GM18867 (cell line): ENCODE measurements around the gene ABLIM2.

Experiments used
- ATAC-seq: cut with Tn5 transposase; IDR thresholded peaks from one replicate; pipeline ENCODE4 v1.9.1; 2021; ENCODE audit warnings: mild to moderate bottlenecking, moderate library complexity; ENCODE audit not compliant: unreplicated experiment

ABLIM2 gene

GRCh38 chr4:8194306-8195242, 36.0 kb upstream of the ABLIM2 start:
- no peak for ATAC-seq

GRCh38 chr4:8192748-8193738, 34.4 kb upstream of the ABLIM2 start:
- ATAC-seq = peak; percentile 84

- peak; percentile 52 for ATAC-seq
Measured at GRCh38 chr4:8191136-8191747, 32.6 kb upstream of the ABLIM2 start.

- no peak for ATAC-seq
Measured at GRCh38 chr4:8189551-8190466, 31.2 kb upstream of the ABLIM2 start.

- ATAC-seq = no peak
Measured at GRCh38 chr4:8188743-8189550, 30.3 kb upstream of the ABLIM2 start.

- no peak for ATAC-seq
Measured at GRCh38 chr4:8188085-8188484, 29.5 kb upstream of the ABLIM2 start.

GRCh38 chr4:8185930-8186329, 27.3 kb upstream of the ABLIM2 start:
- no peak for ATAC-seq

GRCh38 chr4:8185295-8185694, 26.7 kb upstream of the ABLIM2 start:
- no peak for ATAC-seq

GRCh38 chr4:8184061-8184460, 25.4 kb upstream of the ABLIM2 start:
- no peak for ATAC-seq

GRCh38 chr4:8182858-8183725, 24.5 kb upstream of the ABLIM2 start:
- ATAC-seq = no peak

GRCh38 chr4:8182294-8182693, 23.7 kb upstream of the ABLIM2 start:
- ATAC-seq = no peak

- no peak for ATAC-seq
Measured at GRCh38 chr4:8181844-8182243, 23.2 kb upstream of the ABLIM2 start.

GRCh38 chr4:8181119-8181518, 22.5 kb upstream of the ABLIM2 start:
- no peak for ATAC-seq

- ATAC-seq = no peak
Measured at GRCh38 chr4:8180310-8181093, 21.9 kb upstream of the ABLIM2 start.

- no peak for ATAC-seq
Measured at GRCh38 chr4:8179771-8180170, 21.2 kb upstream of the ABLIM2 start.

- ATAC-seq = no peak
Measured at GRCh38 chr4:8179074-8179473, 20.5 kb upstream of the ABLIM2 start.

GRCh38 chr4:8177956-8178355, 19.3 kb upstream of the ABLIM2 start:
- no peak for ATAC-seq
